H9 (cell line): ENCODE results near the gene CNMD. TPM values are rescaled to one million over a fixed set of nuclear protein-coding genes. Genes with fewer than 3 reads are reported as not detected.

ENCODE experiments used
- DNase-seq: peaks from one replicate; pipeline ENCODE4 v3.0.0-alpha.2; 2017
- H2AFZ ChIP-seq: one replicate; pipeline ENCODE4 v1.6.1; 2013; ENCODE audit warnings: mild to moderate bottlenecking, low read length, control low read depth, moderate library complexity
- H2AK5ac ChIP-seq: 2 replicates; pipeline ENCODE4 v1.6.1; 2013; ENCODE audit warnings: low read length, control low read depth, mixed read lengths; ENCODE audit not compliant: insufficient read length
- H2BK120ac ChIP-seq: one replicate; pipeline ENCODE4 v1.6.1; 2013; ENCODE audit warnings: low read depth, mild to moderate bottlenecking, low read length, control low read depth, inconsistent platforms; ENCODE audit not compliant: poor library complexity, severe bottlenecking
- H2BK12ac ChIP-seq: 2 replicates; pipeline ENCODE4 v1.6.1; 2013; ENCODE audit warnings: low read length, control low read depth, mixed read lengths, low read depth; ENCODE audit not compliant: insufficient read length
- H2BK15ac ChIP-seq: 2 replicates; pipeline ENCODE4 v1.6.1; 2013; ENCODE audit warnings: low read depth, low read length, control low read depth
- H2BK20ac ChIP-seq: one replicate; pipeline ENCODE4 v1.6.1; 2013; ENCODE audit warnings: low read depth, mild to moderate bottlenecking, low read length, control low read depth, inconsistent platforms; ENCODE audit not compliant: poor library complexity, severe bottlenecking
- H2BK5ac ChIP-seq: 2 replicates; pipeline ENCODE4 v1.6.1; 2013; ENCODE audit warnings: low read length, control low read depth, mixed read lengths; ENCODE audit not compliant: insufficient read length
- H3K14ac ChIP-seq: 2 replicates; pipeline ENCODE4 v1.6.1; 2013; ENCODE audit warnings: low read length, control low read depth; ENCODE audit not compliant: insufficient read depth
- H3K18ac ChIP-seq: 2 replicates; pipeline ENCODE4 v1.6.1; 2013; ENCODE audit warnings: low read depth, mild to moderate bottlenecking, mixed read lengths, low read length, control low read depth; ENCODE audit not compliant: insufficient read length
- H3K23ac ChIP-seq: 2 replicates; pipeline ENCODE4 v1.6.1; 2013; ENCODE audit warnings: low read length, control low read depth, mixed read lengths, low read depth; ENCODE audit not compliant: insufficient read length
- H3K23me2 ChIP-seq: 2 replicates; pipeline ENCODE4 v1.6.1; 2013; ENCODE audit warnings: low read depth, mild to moderate bottlenecking, mixed read lengths, low read length, control low read depth; ENCODE audit not compliant: insufficient read length, poor library complexity, severe bottlenecking
- H3K27ac ChIP-seq: 2 replicates; pipeline ENCODE4 v1.5.1; 2013; ENCODE audit warnings: low read length, control low read depth, mixed read lengths, low read depth; ENCODE audit not compliant: insufficient read length
- H3K27me3 ChIP-seq: 2 replicates; pipeline ENCODE4 v1.6.1; 2013; ENCODE audit warnings: low read length, control low read depth, inconsistent platforms; ENCODE audit not compliant: insufficient read depth
- H3K4ac ChIP-seq: 2 replicates; pipeline ENCODE4 v1.6.1; 2013; ENCODE audit warnings: low read depth, mild to moderate bottlenecking, control low read depth, inconsistent platforms, low read length, moderate library complexity
- H3K4me1 ChIP-seq: 2 replicates; pipeline ENCODE4 v1.6.1; 2013; ENCODE audit warnings: low read length, control low read depth, inconsistent platforms; ENCODE audit not compliant: insufficient read depth
- H3K4me2 ChIP-seq: 2 replicates; pipeline ENCODE4 v1.6.1; 2013; ENCODE audit warnings: low read length, control low read depth, mixed read lengths; ENCODE audit not compliant: insufficient read length, insufficient read depth
- H3K56ac ChIP-seq: 2 replicates; pipeline ENCODE4 v1.6.1; 2013; ENCODE audit warnings: low read depth, mild to moderate bottlenecking, mixed read lengths, low read length, control low read depth; ENCODE audit not compliant: insufficient read length
- H3K79me1 ChIP-seq: 2 replicates; pipeline ENCODE4 v1.6.1; 2013; ENCODE audit warnings: low read depth, mild to moderate bottlenecking, moderate library complexity, low read length, control low read depth, inconsistent platforms; ENCODE audit not compliant: insufficient read depth, poor library complexity, severe bottlenecking
- H3K79me2 ChIP-seq: 2 replicates; pipeline ENCODE4 v1.6.1; 2013; ENCODE audit warnings: low read length, control low read depth, inconsistent platforms; ENCODE audit not compliant: insufficient read depth
- H3K9ac ChIP-seq: 2 replicates; pipeline ENCODE4 v1.6.1; 2013; ENCODE audit warnings: low read length, control low read depth, mixed read lengths; ENCODE audit not compliant: insufficient read length; ENCODE audit errors: extremely low read depth
- H3K9me3 ChIP-seq: one replicate; pipeline ENCODE4 v1.6.1; 2013; ENCODE audit warnings: low read depth, low read length, inconsistent platforms; ENCODE audit not compliant: control insufficient read depth
- H3T11ph ChIP-seq: one replicate; pipeline ENCODE4 v1.6.1; 2013; ENCODE audit warnings: mild to moderate bottlenecking, low read length, control low read depth, inconsistent platforms
- H4K20me1 ChIP-seq: one replicate; pipeline ENCODE4 v1.6.1; 2013; ENCODE audit not compliant: control insufficient read depth, insufficient read length, insufficient read depth
- H4K5ac ChIP-seq: 2 replicates; pipeline ENCODE4 v1.6.1; 2013; ENCODE audit warnings: low read depth, mild to moderate bottlenecking, mixed read lengths, low read length, control low read depth; ENCODE audit not compliant: insufficient read length
- H4K8ac ChIP-seq: replicated peaks from 2 replicates; pipeline ENCODE4 v1.6.1; 2013; ENCODE audit warnings: low read length, control low read depth, mixed read lengths, low read depth; ENCODE audit not compliant: insufficient read length
- H4K91ac ChIP-seq: 2 replicates; pipeline ENCODE4 v1.6.1; 2013; ENCODE audit warnings: low read depth, mild to moderate bottlenecking, moderate library complexity, mixed read lengths, low read length, control low read depth; ENCODE audit not compliant: insufficient read length
- H3K27ac Mint-ChIP-seq, 3 experiments: 2 replicates in 2 of 3; 3 replicates in 1 of 3; pipeline ENCODE4 v1.8.0; 2020 to 2021; ENCODE audit warnings: mixed read lengths in 3 of 3, mild to moderate bottlenecking in 1 of 3, moderate library complexity in 1 of 3
- H3K27me3 Mint-ChIP-seq: 2 replicates; pipeline ENCODE4 v1.8.0; 2021; ENCODE audit warnings: low read depth, mild to moderate bottlenecking, moderate library complexity, mixed read lengths
- H3K36me3 Mint-ChIP-seq, 3 experiments: 2 replicates in 2 of 3; 3 replicates in 1 of 3; pipeline ENCODE4 v1.8.0; 2020 to 2021; ENCODE audit warnings: low read depth in 3 of 3, mixed read lengths in 3 of 3; ENCODE audit not compliant: insufficient read depth in 1 of 3
- H3K4me1 Mint-ChIP-seq, 2 experiments: 2 replicates each; pipeline ENCODE4 v1.8.0; 2020; ENCODE audit warnings: mixed read lengths in 2 of 2
- H3K4me3 Mint-ChIP-seq, 2 experiments: 2 replicates in 1 of 2; 3 replicates in 1 of 2; pipeline ENCODE4 v1.8.0; 2020 to 2021; ENCODE audit warnings: mild to moderate bottlenecking in 2 of 2, mixed read lengths in 2 of 2, moderate library complexity in 1 of 2
- H3K9me3 Mint-ChIP-seq, 2 experiments: 2 replicates in 1 of 2; 3 replicates in 1 of 2; pipeline ENCODE4 v1.8.0; 2020; ENCODE audit warnings: mild to moderate bottlenecking in 2 of 2, mixed read lengths in 2 of 2, moderate library complexity in 1 of 2
- CTCF ChIP-seq: fragments of 200-600 bp; sonication (generic); conservative IDR thresholded peaks from 3 replicates; pipeline ENCODE4 v1.8.0; 2021; ENCODE audit warnings: antibody characterized with exemption, mild to moderate bottlenecking
- WGBS: extraction: QIAGEN DNeasy Blood & Tissue Kit; methylation state at CpG from one replicate; pipeline ENCODE4 v1.1.7; 2013; ENCODE audit warnings: missing lambda C conversion rate, low lambda C conversion rate, mixed read lengths; ENCODE audit not compliant: insufficient read length; ENCODE audit errors: extremely low coverage; 5-methylcytosine and 5-hydroxymethylcytosine counted together
- total RNA-seq: library from RNA; stranded (reverse); gene quantifications from 2 replicates; pipeline ENCODE4 v1.2.1, GENCODE V29; 2021

CNMD gene
- total RNA-seq, 1 experiment from 2014 or later: 96.0 TPM

GRCh38 chr13:52749419-52749818 is 9.8 kb upstream of the CNMD start:
- H3K23me2 ChIP-seq: no peaks in the 10 kb centered on the region
- no peaks in the 10 kb centered on the region for H3K27me3 ChIP-seq
- H4K20me1 ChIP-seq: no peaks in the 10 kb centered on the region
- H4K91ac ChIP-seq: no peak overlapping the region
- no peaks in the 10 kb centered on the region for H3K79me1 ChIP-seq
- no peak overlapping the region for H3K9ac ChIP-seq
- no peak overlapping the region for H2BK12ac ChIP-seq
- no peak overlapping the region for H3K4me3 Mint-ChIP-seq
- no peak overlapping the region for H2BK15ac ChIP-seq
- DNase-seq: no peak
- no peak overlapping the region for H2BK5ac ChIP-seq
- H2AK5ac ChIP-seq: no peak overlapping the region
- H2BK120ac ChIP-seq: no peak overlapping the region
- H3K9me3 Mint-ChIP-seq: no peaks in the 10 kb centered on the region; a peak in 1 of 5 replicates
- H3K4me1 ChIP-seq: no peaks in the 10 kb centered on the region
- H3K9me3 ChIP-seq: no peaks in the 10 kb centered on the region
- H3K18ac ChIP-seq: no peak overlapping the region
- no peak overlapping the region for H2BK20ac ChIP-seq
- H2AFZ ChIP-seq: no peak overlapping the region
- H3K27ac Mint-ChIP-seq: no peak overlapping the region
- no peak overlapping the region for H3T11ph ChIP-seq
- H3K79me2 ChIP-seq: no peaks in the 10 kb centered on the region
- H3K4ac ChIP-seq: no peak overlapping the region
- H4K5ac ChIP-seq: no peak overlapping the region
- H3K36me3 Mint-ChIP-seq: peaks cover 0 to 2% (median 0%) of the 10 kb centered on the region in 3 experiments; a peak in 1 of 7 replicates
- no peak overlapping the region for H3K56ac ChIP-seq
- H3K4me2 ChIP-seq: no peak overlapping the region
- no CpG with 5 or more reads among the region's 5 CpGs for WGBS
- H3K27ac ChIP-seq: no peak overlapping the region
- no peak overlapping the region for H3K14ac ChIP-seq
- H3K27me3 Mint-ChIP-seq: no peaks in the 10 kb centered on the region
- peaks cover 2 to 6% of the 10 kb centered on the region in 2 experiments; a peak in 2 of 4 replicates for H3K4me1 Mint-ChIP-seq
- TF ChIP-seq CTCF: no peak
- H4K8ac ChIP-seq: no peak overlapping the region
- no peak overlapping the region for H3K23ac ChIP-seq
